ENCODE data around the gene TESMIN.

Gene TESMIN

DNA sequence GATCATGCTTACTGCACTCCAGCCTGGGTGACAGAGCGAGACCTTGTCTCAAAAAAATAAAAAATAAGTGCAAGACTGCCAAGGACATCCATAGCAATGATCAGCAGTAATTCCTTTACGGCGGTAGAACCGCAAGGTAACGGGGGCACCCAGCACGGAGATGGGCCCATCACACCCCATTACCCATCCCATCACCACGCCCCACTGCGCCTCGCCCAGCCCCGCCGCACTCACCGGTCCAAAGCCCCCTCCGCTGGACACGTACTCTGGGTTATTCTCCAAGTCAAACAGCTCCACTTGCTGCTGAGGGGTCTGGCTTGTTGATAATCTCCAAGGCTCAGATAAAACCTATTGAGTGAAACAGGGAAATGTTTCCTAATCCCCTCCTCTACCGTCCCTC lies 8.7 kb upstream of the TESMIN start:
- no peak for DNase-seq

DNA sequence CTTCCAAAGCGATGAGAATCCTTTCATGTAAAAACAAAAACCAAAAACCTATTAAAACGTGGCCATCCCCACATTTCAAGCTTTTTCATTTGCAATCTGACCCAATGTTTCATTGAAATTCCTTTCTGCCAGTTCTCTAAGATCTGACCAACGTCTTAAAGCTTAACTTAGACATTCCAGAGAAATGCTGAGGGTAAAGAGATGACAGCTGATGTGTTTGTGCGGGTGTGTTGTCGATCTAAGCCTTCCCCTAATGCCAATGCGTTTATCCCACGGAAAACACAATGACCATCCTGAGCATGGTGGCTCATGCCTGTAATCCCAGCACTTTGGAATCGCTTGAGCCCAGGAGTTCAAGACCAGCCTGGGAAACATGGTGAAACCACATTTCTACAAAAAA lies 6.4 kb upstream of the TESMIN start:
- no peak for DNase-seq

DNA sequence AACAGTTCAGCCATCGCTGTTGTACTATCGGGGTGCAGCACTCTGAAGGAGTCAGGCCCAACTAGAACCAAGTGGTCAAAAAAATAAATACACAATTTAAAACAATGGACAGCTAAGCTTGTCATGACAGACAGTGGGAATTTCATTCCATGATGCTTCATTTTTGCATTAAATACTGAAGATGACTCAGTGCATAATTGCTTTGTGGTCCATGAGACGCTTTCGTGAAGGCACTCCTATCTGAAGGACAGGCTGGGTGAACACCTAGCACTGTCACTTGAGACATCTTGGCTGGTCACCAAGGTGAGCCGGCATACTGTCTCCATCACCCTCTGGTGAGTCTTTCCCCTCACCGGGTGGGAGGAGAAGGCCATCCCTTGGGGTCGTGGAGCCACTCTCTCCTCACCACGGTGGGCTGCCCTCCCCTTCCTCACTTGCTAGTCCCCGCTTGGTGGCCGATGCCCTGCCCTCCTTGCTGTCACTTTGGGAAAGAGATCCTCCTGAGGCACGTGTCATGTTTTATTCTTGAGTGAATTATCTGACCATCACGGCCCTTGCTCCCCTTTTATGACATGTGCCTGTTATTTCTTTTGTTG lies 4.9 kb upstream of the TESMIN start:
- no peak for DNase-seq

DNA sequence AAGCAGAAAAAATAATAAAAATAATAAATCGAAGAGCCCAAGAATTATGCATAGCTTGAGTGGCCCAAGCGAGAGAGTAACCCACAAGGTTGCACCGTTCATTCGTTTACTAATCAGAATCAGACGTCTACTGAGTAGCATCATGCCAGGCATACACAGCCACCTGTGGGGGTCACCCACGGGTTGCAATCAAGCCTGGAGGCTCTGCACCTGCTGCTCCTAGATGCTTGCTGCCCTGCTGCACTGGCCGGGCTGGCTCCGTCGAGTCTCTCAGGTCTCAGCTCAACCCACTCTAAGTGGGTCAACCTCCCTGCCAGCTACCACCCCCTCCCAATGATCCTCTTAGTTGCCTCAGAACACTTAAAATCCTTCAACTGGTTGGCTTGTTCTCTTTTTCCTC lies 2.0 kb upstream of the TESMIN start:
- no peak for DNase-seq

DNA sequence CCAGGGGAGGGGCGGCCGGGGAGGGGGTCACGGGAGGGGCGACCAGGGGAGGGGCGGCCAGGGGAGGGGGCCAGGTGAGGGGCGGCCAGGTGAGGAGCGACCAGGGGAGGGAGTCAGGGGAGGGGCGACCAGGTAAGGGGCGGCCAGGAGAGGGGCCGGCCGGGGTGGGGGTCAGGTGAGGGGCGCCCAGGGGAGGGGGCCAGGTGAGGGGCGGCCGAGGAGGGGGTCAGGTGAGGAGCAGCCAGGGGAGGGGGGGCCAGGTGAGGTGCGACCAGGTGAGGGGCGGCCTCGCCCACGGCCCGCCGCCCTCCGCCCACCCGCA lies 355 bp downstream of the TESMIN start:
- no peak for DNase-seq

DNA sequence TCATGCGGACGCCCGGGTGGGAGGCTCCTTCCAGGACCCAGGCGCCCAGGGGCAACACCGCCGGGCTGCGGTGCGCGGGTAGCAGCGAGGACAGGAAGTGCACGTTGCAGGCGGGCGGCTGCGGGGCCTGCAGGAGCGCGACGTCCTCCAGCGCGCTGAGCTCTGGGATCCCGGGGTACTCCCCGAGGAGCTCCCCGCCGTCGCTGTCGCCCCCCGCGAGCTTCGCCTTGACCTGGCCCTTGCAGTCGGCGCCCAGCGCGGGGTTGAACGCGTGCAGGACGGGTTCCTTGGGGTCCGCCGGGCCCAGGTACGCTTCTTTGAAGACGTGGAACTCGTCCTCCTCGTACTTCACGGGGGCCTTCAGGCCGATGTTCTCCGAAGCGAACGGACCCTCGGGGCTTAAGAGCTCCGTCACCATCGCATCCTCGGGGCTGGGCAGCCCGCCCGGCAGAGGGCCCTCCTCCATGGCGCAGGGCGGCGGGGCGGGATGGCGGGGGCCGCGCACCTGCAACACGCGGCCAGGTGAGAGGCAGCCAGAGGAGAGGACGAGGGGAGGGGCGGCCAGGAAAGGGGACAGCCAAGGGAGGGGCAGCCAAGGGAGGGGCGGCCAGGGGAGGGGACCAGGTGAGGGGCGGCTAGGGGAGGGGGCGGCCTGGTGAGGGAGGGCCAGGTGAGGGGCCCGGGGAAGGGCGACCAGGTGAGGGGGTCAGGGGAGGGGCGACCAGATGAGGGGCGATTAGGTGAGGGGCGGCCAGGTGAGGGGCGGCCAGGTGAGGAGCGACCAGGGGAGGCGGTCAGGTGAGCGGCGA lies 921 bp downstream of the TESMIN start:
- peak; percentile 64 for DNase-seq

DNA sequence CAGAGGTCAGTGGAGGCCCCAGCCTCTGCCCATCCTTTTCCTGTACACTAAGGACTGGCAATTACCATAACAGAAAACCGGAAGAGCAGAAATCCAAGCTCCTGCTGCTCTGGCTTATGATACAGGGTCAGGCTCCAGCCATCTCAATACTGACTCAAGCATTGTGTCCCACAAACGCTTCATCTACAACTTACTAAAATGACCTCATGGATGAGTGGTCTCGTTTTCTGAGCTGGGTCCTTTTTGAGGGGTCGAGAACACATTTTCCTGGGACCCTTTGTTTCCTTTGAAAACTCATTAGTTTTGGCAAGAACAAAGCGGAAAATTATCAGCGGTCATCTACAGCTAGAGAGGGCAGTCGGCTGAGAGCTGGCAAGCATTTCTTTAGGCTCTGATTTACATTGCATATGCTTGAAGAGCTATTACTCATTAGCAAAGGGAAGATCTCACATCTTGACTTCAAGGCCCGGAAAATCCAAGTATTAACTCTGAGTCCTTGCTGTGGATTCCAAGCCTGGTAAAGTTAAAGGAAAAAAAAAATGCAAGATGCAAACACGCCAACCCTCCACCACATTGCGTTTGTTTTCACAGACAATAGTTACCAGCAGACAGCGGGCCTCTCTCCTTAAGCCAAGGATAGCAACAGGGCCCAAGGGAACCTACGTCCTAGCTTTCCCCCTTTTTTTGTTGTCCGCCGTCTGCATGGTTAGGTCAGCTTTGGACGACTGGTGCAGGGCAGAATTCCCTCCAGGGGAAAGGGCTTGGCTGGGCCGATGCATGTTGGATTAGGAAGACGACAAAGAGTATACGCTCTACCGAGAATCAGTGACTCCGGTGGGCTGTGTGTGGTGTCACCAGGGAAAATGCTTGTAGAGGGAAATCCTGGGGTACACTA lies 1.8 kb downstream of the TESMIN start:
- no peak for DNase-seq

DNA sequence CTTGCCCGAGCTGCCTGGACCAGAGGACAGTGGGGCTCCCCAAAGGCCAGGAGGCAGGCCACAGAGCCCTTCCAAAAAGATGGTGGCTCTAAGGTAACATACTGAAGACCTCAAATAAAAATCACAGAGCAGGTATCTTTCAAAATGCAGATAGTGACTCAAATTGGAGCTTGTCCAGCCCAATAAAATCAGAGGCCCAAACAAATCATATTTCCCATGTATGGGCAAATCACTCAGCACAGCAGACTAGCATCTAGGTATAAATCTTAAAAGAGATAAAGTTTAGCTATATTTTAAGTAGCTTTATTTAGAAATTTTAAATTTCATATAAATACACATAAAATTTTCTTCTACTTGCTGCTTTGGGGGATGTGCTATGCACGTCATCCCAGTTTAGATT lies 3.3 kb downstream of the TESMIN start:
- DNase-seq = no peak

DNA sequence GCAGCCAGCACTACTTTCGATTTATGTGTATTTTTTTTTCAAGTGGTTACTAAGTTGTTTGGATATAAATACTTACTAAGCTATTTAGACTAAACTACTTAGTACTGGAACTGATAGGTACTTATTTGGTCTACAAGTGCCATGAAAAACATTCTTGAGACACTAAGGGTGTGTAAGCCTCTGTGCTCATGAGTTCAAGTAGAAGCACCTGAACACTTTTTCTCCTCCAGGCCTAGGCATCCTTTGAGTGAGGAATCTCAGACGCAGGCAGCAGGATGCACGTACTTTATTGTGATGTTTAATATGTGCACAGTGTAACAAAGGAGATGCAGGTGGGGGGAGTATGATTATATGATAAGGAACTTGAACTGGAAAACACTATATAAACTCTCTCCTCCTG lies 7.8 kb downstream of the TESMIN start:
- no peak for DNase-seq

DNA sequence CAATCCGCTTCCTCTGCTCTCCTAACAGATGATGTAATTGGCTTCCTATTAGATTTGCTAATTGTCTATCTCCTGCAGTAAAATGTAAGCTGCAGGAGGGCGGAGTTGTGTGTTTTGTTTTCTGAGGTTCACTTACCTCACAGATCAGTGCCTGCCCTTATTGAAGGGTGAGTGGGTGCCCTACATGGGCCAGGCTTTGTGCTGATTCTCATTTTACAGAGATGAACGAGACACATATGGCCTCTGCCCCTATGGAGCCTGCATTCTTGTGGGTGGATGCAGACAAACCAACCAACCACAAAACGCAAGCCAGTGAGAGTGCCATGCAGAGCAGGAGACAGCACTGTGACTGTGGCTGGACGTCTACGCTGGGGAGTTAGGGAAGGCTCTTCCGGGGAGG lies 9.9 kb downstream of the TESMIN start:
- DNase-seq = no peak

DNA sequence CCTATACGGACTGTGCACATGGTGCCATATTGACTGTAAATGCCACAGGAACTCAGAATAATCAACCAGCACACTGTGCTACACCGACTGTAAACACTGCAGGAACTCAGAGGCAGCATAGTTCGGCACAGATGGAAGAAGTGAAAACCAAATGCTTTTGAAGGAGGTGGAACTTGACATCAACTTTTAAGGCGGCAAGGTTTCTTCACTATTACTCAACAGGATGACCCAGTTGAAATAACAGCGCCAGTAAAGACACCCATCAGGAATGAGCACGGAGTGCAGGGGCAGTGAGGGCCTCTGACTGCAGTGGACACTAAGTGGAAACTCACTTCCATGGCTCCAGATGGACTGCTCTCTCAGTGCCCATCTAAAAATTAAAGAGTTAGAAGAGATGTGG lies 15.7 kb downstream of the TESMIN start:
- DNase-seq = no peak

DNA sequence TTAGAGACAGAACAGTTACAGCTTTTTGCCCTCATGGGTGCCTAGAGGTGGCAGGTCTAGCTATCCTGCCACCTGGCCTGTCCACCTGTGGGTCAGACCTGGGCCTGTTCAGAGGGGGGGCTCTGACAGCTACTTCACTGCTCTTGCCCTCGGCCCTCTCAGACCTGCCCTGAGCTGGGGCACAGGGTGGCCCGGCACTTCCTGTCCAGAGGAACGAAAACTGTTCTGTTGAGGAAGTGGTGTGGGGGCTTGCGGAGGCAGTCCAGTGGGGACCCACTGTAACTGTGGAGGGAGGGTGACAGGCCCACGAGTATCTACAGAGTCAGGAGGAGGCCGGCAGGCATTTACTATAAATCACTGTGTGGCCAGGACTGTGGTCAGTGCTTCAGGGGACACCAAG lies 16.2 kb downstream of the TESMIN start:
- no peak for DNase-seq

DNA sequence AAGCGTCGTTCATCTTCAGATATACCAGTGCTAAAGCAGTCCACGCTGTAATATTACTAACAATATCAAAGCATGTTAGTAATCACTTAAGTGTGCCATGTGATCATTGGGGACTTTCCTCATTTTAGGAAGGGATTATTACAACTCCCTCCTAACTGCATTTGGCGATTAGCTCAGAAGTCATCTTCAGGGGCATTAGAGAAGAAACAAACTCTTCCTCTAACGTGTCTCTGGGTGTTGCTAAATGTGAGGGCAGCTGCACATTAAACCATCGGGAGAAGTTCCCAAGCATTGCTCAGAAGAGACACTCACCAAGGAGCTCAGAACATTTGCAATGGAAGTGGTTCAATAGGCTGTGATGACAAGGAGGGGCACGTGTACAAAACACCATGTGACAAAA lies 17.2 kb downstream of the TESMIN start:
- no peak for DNase-seq

DNA sequence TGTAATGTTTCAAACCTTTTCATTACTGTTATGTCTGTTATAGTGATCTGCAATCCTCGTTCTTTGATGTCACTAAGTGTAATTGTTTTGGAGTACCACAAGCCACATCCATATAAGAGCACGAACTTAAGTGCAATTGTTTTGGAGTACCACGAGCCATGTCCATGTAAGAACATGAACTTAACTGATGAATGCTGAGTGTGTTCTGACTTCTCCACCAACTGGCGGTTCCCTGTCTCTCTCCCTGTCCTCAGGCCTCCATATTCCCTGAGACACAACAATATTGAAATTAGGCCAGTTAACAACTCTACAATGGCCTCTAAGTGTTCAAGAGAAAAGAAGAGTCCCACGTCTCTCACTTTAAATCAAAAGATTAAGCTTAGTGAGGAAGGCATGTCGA lies 23.5 kb downstream of the TESMIN start:
- DNase-seq = no peak

DNA sequence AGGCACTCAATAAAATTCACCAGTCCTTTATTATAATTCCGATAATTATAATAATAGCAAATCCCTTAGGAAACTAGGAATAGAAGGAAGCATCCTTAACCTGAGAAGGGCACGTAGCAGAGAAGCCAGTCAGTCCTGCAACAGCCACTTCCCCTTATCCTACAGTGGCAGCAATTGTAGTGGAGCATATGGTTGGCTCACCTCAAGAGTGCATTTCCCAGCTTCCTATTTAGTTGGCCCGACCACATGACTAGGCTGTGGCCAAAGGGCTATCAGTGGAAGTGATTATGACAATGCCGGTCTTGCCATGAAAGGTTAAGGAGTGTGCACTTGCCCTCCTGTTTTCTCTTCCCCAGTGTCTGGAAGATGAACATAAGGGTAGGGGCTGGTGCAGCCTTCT lies 27.0 kb downstream of the TESMIN start:
- no peak for DNase-seq

DNA sequence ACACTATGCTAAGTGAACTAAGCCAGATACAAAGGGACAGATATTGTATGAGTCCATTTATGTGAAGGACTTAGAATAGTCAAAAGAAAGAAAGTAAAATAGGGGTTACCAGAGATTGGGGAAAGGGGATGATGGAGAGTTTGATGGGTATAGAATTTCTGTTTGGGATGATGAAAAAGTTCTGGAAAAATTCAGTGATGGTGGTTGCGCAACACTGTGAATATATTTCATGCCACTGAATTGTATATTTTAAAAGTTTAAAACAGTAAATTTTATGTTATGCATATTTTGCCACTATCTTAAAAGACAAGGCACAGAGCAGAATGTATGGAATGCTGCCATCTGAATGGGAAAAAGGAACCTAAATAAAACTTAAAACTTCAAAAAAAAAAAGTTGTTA lies 29.2 kb downstream of the TESMIN start:
- no peak for DNase-seq

DNA sequence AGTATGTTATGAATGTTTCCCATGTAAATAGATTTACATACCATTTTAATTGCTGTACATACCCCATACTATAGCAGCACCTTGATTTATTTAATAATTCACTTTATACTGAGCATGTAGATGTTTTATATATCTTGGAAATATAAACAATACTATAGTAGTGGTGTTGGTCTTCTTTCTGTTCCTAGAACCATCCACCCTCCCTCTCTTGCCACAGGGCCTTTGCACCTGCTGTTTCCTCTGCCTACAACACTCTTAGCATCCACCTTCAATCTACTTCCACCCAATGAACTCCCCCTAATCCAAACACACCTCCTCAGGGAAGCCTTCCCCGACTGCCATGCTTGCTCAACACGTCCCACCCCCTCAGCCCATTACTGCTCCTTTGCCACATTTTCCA lies 30.2 kb downstream of the TESMIN start:
- DNase-seq = no peak

DNA sequence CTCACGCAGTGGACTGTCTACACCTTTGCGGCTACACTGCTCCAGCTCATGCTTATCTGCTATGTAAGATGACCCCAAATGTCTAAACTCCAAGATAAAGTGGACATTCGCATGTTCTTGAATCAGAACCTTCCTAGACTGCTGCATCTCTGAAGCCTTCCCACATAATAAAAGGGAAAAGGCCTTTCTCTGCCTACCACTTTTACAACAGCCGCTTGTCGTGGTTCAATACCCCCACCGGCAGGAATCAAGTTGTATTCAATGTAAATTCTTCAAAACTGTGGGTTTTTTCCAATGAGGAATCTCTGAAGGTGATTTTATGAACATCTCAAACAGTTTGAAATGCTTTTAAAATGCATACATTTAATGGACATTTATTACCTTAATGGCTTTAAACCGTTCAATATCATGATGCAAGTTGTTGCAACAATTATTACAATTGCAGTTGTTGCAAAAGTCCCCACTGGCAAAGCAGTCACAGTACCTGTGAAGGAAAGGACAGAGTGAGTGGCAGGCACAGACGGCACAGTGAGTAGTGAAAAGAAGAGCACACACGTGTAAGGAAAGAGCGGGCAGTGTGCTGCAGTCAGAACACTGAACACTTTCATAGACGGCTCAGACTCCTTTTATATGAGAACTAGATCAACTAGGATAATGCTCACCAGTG lies 35.7 kb downstream of the TESMIN start:
- no peak for DNase-seq

DNA sequence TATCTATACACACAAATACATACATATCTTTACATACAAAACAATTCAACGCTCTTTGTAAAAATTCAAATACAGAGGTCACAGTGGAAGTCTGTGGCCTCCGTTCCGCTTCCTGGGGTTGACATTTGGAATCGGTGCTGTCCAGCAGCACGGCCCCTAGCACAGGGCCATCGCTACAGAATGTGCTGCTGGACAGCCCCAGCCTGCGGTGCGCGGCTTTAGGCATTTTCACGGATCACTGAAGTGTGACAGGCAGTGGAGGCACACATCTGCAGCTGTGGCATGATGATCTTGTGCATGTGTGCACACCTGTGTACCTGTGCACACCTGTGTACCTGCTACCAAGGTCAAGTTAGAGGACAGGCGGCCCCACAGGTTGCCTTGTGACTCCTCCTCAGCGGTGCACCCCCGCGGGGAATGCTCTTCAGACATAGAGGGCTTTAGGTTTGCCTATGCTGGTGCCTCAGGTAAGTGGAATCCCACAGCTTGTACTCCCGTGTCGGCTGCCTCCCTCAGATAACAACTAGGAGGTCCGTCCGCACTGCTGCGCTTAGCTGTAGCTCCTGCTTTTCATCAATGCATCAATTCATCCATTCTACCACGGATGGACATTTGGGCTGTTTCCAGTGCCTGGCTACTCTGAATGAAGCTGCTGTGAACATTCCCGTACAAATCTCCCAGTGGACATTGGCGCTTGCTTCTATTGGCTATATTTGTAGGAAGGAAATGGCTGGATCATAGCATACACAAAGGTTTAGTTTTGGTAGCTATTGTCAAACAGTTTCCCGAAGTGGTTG lies 37.1 kb downstream of the TESMIN start:
- DNase-seq = no peak

DNA sequence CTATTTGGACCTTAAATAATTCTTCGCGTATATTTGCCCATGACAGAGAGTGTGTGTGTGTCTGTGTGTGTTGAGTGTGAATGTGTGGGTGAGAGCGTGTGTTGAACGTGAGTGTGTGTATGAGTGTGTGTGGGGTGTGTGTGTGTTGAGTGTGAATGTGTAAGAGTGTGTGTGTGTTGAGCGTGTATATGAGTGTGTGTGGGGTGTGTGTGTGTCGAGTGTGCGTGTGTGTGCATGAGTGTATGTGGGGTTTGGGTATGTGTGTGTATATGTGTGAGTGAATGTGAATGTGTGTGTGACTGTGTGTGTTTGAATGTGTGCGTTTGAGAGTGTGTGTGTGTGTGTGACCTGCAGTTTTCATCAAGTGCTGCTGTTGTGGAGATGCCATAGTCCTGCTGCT lies 40.2 kb downstream of the TESMIN start:
- no peak for DNase-seq

DNA sequence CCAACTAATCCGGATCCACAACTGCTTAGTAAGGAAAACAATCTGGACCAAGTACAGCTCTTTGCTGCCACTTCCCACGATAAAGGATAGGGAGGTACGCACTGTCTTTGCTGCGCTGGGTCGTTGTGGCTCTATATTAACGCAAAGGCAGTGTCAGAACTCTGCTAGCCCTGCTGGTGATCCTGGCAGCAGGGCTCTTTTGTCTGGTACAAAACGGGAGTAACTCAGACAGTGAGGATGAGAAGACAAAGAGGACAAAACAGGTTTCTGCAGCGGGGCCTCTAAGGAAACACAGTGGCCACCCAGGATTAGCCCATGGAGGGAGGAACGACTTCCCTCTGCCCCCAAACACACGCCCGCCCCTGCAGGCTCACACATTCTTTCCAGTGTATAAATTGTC lies 40.9 kb downstream of the TESMIN start:
- no peak for DNase-seq

DNA sequence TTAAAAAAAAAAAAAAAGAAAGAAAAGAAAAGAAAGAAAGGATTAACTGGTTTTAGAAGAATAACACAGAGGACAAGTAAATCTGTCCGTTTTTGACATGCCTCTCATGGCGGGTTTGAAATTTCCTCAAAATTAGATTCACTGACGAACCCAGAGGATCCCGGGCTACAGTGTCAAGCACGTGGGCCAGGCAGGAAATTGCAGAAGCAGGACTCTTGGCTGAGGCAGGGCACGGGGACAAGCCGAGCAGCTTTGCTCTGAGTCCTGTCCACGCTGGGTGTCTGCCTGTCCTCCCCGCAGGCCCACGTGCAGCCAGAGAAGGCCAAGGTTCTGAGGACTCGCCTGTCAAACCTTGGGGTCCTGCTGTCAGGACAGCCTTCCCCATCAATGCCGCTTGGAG lies 42.3 kb downstream of the TESMIN start:
- no peak for DNase-seq

DNA sequence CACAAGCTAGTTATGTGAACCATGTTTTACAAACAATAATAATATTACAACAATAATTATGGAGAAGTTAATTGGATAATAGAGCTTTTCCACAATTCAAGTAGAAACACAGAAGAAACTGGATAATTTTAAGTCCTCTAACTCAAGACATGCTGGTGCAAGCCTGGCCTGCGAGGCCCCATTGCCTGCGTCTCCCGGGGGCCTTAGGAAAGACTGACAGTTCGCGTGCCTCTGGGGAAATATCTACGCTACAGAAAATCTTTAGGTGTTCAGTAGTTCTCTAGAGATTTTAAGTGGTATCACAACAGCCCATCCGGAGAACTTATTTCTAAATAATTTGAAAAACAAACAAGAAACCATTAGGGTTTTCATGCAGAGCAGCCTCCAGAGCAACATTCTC lies 43.8 kb downstream of the TESMIN start:
- no peak for DNase-seq

Data from activated effector memory CD4-positive, alpha-beta T cell treated with anti-CD3 and anti-CD28 coated beads, Interleukin-2, amount 50 U/mL, for 16 hours (primary cell).